Body of pancreas (tissue), 4 donors: ENCODE data around the gene MAML2.

ENCODE experiments used
- CTCF ChIP-seq, 7 experiments: fragments of 450-650 bp in 4 of 7; fragments of 200-600 bp in 3 of 7; sonication (generic) in 3 of 7; IDR thresholded peaks; one replicate each; pipeline ENCODE4 v1.5.1; 2016 to 2019; ENCODE audit warnings: antibody characterized with exemption in 7 of 7
- POLR2A ChIP-seq, 3 donors: fragments of 450-650 bp; IDR thresholded peaks; one replicate each; pipeline ENCODE4 v1.6.1; 2016; ENCODE audit warnings: antibody characterized with exemption in 3 of 3, mild to moderate bottlenecking in 2 of 3

- TF ChIP-seq CTCF (IDR thresholded peaks at IDR 0.05) (no peak), POLR2A (IDR thresholded peaks at IDR 0.05) (no peak)
These were observed 260.1 kb downstream of the MAML2 start for GRCh38 chr11:96082936-96083335.
